ENCODE results near the gene PPP2R2C. TPM values are rescaled to one million over a fixed set of nuclear protein-coding genes. Genes with fewer than 3 reads are reported as not detected.

Gene PPP2R2C
- total RNA-seq, 4 donors from 2014 or later: 50.7 to 81.3 (median 62.0) TPM

- no peak overlapping the region for H3K4me3 ChIP-seq (ENCODE audit: low read depth, poor library complexity, severe bottlenecking)
- intact Hi-C loops (cut with DNase I; ENCODE audit: low total_unique reads): no loop called here
- no peak for DNase-seq (ENCODE audit: low spot score in 2 of 2)
- 57 to 70% methylated on average over 15 of the region's 15 CpGs for WGBS, 2 donors
- TF ChIP-seq POLR2A (IDR thresholded peaks at IDR 0.05): no peak
- TF ChIP-seq, protein P1, sequence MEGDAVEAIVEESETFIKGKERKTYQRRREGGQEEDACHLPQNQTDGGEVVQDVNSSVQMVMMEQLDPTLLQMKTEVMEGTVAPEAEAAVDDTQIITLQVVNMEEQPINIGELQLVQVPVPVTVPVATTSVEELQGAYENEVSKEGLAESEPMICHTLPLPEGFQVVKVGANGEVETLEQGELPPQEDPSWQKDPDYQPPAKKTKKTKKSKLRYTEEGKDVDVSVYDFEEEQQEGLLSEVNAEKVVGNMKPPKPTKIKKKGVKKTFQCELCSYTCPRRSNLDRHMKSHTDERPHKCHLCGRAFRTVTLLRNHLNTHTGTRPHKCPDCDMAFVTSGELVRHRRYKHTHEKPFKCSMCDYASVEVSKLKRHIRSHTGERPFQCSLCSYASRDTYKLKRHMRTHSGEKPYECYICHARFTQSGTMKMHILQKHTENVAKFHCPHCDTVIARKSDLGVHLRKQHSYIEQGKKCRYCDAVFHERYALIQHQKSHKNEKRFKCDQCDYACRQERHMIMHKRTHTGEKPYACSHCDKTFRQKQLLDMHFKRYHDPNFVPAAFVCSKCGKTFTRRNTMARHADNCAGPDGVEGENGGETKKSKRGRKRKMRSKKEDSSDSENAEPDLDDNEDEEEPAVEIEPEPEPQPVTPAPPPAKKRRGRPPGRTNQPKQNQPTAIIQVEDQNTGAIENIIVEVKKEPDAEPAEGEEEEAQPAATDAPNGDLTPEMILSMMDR (IDR thresholded peaks at IDR 0.05): no peak
Measured at GRCh38 chr4:6324461-6324998, 147.9 kb downstream of the PPP2R2C start.

- DNase-seq (ENCODE audit: low spot score in 2 of 2): no peak
- no peak overlapping the region for H3K4me3 ChIP-seq (ENCODE audit: low read depth, poor library complexity, severe bottlenecking)
- intact Hi-C loops (cut with DNase I; ENCODE audit: low total_unique reads): no loop called here
- TF ChIP-seq, protein P1 (IDR thresholded peaks at IDR 0.05): no peak
- no peak for TF ChIP-seq POLR2A (IDR thresholded peaks at IDR 0.05)
- WGBS, 2 donors: 80 to 85% methylated on average over 33 of the region's 33 CpGs
Measured at GRCh38 chr4:6322761-6323566, 149.4 kb downstream of the PPP2R2C start.

GRCh38 chr4:6322067-6322760 is 150.2 kb downstream of the PPP2R2C start:
- 91 to 95% methylated on average over 21 to 23 of the region's 23 CpGs for WGBS, 2 donors
- no peak overlapping the region for H3K4me3 ChIP-seq (ENCODE audit: low read depth, poor library complexity, severe bottlenecking)
- no peak for DNase-seq (ENCODE audit: low spot score in 2 of 2)
- no peak for TF ChIP-seq POLR2A (IDR thresholded peaks at IDR 0.05)
- TF ChIP-seq, protein P1 (IDR thresholded peaks at IDR 0.05): no peak
- intact Hi-C loops (cut with DNase I; ENCODE audit: low total_unique reads): no loop called here

GRCh38 chr4:6321361-6321760 is 151.1 kb downstream of the PPP2R2C start:
- H3K4me3 ChIP-seq (ENCODE audit: low read depth, poor library complexity, severe bottlenecking): no peak overlapping the region
- no peak for TF ChIP-seq POLR2A (IDR thresholded peaks at IDR 0.05)
- TF ChIP-seq, protein P1 (IDR thresholded peaks at IDR 0.05): no peak
- 86 to 88% methylated on average over 2 of the region's 2 CpGs for WGBS, 2 donors
- intact Hi-C loops (cut with DNase I; ENCODE audit: low total_unique reads): no loop called here
- DNase-seq (ENCODE audit: low spot score in 2 of 2): no peak

DNA sequence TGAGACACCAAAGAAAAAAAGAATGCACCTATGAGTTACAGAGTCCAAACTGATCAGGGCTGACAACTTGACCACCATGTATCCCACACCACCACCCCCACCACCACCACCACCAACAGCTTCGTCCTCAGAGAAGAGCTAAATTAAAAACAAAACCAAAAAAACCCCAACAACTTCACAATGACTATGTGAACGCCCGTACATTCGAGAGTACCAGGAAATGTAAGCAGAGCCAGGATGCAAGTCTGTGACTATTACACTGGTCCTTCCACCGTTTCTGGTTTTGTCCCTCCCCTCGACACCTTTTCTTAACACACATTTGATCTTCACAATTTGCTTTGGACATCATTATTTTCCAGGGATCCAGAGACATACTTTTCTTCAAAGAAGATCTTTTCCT is 151.8 kb downstream of the PPP2R2C start:
- no peak for TF ChIP-seq POLR2A (IDR thresholded peaks at IDR 0.05)
- TF ChIP-seq, protein P1 (IDR thresholded peaks at IDR 0.05): no peak
- 83 to 86% methylated on average over 6 of the region's 6 CpGs for WGBS, 2 donors
- no peak overlapping the region for H3K4me3 ChIP-seq (ENCODE audit: low read depth, poor library complexity, severe bottlenecking)
- intact Hi-C loops (cut with DNase I; ENCODE audit: low total_unique reads): no loop called here
- DNase-seq (ENCODE audit: low spot score in 2 of 2): no peak
